ENCODE results near the gene TMPRSS4.
"Not testable (repeated sequence)": the region's sequence is repeated elsewhere in the genome, so short reads cannot be mapped to it uniquely, and the experiment has no call there.

Gene TMPRSS4

DNA sequence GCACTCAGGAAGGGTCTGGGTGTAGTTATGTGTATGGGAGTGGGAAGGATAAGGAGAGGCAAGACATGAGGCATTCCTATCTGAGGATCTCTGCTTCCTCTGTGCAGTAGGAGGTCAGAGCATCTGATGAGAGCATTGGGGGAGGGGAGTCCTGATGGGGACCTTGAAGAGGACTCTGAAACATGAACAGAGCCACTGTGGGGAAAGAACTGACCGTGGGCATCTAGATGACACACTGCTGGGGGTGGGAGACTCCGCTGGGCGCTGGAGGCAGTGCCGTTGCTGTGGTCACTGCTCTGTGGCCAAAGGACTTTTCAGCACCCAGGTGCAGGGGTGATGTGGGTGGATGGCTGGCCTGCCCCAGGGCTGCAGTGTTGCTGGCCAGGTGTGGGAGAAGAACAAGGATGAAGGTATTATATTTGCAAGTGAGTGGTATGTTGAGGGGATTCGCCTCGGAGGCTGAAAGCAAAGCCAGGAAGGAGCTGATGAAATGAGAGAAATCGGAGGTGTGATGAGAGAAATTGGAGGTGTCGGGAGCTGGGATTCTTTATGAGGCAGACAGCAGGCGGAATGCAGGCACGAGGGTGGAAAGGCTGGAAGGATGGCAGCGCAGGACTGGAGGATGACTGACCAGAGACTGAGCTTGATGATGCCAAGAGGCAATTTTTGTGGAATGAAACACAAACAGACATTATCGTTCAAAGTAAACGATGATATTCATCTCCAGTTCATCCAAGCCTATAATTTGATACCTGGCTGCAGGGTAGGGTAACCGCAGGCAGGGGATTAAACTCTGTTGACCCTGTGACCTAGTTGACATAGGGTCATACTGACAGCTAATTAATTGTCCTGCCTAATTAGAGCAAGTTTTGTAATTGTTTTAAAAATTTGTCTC is 19.4 kb upstream of the TMPRSS4 start:
- DNase-seq, result no peak

DNA sequence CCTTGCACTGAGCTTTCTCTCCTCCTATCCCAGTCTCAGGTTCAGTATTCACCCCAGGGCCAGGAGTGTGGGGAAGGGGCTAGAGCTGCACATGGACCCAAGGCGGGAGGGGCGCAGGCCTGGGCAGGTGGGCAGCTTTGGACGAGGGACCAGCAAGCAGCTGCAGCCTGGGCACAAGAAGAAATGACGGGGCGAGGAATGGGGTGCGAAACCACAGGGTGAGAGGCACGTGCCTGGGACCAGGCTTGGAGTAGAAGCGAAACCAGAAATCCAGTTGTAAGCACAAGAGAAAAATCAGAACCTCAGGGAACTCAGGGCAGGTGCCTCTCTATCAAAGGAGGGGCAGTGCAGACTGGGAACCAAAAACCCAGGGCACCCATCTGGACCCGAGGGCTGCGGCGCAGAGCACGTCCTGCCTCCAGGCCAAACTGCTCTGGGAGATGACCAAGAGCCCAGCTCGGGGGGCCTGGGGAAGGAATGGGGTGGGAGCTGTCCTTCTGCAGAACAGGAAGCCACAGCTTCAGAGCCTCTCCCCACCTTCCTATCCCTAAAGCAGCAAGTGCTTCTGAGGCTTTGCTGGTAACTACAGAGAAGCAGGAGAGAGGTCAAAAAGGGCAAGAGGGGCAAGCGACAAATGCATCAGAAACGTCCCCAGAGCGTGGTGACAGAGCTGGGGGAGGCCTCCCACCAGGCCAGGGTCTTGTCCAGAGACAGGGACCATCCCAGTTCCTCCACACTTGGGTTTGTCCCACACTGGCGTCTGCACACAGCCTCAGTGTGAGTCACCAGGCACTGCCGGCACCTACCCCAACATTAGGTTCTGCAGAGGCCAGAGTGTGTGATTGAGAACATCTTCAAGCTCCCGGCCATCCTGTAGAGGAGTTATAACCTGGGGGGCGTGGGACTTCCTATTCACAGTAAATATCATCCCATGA is 18.3 kb upstream of the TMPRSS4 start:
- no peak for DNase-seq

DNA sequence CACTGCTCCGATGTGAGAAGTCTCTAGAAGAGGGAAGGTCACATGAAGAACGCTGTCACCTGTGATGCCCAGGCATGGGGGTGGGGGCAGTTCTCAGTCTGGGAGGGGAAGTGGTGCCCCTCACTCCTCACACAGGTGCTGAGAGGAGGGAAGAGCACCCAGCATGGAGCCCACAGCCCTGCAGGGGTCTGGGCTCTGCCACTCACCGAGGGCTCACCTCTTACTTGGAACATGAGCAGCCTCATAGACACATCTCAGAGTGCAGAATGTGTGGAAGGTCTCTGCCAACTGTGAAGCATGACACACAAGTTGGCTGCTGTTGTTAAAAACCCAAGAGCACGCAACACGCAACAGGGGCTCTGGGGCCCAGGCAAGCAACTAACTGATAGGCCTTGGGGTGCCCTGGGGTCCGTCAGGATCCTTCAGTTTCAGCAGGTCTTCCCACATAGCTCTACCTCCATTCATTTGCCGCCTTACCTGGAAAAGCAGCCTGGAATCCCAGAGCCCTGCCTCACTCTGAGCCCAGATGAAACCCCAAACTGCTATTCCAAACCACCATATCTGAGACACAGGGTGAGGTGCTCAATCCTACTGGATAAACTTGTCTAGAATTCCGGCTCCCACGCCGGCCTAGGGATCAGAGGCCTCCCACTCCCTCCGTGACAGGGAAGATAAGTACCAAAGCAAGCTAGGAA is 17.5 kb upstream of the TMPRSS4 start:
- DNase-seq, result no peak

DNA sequence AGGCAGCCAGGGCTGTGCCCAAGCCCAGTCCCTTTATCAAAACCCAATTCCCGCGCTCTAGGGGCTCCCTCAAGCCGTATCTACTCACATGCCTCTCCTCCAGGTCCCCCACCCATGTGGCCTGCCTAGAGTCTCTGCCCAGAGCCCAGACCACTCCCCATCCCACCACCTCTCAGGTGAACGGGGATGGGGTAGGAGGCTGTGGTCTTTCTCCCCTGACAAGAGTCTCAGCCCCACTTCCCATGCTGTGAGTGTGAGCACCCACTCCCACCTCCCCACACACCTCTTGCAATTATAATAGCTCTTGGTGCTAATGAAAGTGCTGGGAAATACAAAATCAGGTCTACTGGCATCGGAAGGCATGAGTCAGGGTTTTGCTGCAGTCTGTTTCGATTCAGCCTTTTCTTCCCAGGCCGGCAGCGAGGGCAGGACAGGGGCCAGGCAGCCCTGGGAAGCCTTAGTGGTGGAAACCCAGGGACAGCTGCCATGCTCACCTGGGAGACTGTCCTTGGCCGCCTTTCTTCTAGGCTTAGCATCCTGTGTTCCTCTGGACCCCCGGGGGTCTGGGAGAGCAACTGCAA is 16.7 kb upstream of the TMPRSS4 start:
- DNase-seq, result no peak

DNA sequence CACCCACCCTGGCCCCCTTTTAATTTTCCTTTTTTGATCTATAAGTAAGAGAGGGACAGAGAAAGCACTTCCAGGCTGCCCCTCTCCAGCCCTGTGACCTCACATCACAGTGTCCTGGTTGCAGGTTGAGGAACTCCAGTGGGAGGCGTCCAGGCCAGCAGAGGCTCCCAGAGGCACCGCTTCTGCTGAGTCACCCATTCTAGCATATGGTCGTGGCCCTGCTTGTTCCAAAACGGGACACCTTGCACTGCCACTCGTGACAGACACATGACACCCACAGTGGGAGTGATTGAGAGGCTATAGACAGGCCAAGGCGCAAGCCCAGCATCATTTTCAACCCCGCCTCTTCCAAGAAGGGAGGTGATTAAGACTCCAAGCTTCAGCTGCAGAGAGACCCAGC is 16.0 kb upstream of the TMPRSS4 start:
- no peak for DNase-seq

DNA sequence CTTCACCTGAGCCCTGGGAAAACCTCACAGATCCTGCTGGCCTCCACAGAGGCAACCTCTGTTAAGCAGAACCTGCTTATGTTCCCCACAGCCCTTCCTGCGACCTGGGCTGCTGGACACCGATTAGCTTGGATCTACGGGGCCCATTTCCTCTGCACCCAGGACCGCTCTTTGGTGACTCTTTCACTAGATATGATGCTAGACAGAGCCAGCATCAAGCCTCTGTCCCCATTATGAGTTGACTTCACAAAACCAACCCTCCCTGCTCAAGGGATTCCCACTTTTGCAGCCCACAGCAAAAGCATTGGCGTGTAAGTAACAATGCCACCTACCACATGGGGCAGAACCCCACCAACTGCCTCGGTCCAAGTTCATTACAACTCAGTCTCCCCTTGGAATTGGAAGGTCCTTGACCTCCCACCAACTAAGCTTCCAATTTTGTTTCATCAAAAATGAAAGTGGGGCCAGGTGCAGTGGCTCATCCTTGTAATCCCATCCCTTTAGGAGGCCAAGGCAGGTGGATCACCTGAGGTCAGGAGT is 15.2 kb upstream of the TMPRSS4 start:
- DNase-seq, result no peak

DNA sequence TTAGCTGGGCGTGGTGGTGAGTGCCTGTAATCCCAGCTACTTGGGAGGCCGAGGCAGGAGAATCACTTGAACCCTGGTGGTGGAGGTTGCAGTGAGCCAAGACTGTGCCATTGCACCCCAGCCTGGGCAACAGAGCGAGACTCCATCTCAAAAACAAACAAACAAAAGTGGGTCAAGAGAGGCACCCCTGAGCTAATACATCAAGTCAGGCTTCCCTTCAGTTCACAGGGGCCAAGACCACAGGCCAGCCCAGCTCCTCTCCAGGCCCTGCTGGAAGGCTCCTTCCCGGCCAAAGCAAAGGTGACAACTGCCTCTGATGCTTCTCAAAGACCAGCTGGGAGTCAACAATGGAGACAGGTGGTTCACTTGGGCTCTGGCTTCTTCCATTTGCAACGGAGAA is 14.7 kb upstream of the TMPRSS4 start:
- DNase-seq, result not testable (repeated sequence)

DNA sequence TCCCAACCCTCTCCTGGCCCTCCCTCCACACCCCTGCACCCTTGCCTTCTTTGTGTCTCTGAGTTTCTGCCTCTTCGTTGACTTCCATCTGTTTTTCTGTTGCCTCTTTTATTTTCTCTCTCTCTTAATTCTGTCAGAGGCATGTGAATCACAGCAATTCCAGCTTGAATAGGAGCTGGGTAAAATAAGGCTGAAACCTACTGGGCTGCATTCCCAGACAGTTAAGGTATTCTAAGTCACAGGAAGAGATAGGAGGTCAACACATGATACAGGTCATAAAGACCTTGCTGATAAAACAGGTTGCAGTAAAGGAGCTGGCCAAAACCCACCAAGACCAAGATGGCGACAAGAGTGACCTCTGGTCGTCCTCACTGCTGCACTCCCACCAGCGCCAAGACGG is 14.2 kb upstream of the TMPRSS4 start:
- not testable (repeated sequence) for DNase-seq

DNA sequence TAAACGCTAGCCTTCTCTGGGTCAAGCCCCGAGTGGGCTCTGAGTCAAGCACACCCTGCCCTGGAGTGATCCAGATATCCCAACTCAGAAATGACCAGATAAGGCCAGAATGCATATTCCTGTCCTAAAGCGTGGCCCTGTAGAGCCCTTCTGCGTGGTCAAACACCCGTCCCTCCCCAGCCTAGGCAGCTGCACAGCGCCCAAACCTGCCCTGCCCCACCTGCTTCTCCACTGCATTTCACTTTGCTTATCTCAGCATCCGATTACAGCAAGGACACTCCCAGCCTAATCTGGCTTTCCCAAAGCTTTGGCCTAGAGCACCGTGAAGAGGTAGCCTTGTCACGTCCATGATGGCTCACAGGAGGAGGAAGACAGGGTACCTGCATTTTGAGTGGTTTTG is 11.9 kb upstream of the TMPRSS4 start:
- no peak for DNase-seq

DNA sequence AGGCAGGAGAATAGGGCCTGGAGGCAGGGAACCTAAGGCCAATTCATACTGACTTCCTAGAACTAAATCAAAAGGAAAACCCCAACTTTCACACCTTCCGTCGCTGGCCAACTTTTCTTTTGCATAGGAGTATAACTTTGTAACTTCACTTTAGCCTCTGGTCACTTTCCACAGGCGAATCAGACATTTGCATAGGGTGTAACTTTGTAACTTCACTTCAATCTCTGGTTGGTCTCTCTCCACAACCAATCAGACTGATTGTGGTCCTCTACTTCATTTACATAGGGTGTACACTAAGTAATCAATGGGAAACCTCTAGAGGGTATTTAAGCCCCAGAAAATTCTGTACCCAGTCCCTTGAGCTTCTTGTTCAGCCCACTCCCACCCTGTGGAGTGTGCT is 11.5 kb upstream of the TMPRSS4 start:
- DNase-seq, result no peak

DNA sequence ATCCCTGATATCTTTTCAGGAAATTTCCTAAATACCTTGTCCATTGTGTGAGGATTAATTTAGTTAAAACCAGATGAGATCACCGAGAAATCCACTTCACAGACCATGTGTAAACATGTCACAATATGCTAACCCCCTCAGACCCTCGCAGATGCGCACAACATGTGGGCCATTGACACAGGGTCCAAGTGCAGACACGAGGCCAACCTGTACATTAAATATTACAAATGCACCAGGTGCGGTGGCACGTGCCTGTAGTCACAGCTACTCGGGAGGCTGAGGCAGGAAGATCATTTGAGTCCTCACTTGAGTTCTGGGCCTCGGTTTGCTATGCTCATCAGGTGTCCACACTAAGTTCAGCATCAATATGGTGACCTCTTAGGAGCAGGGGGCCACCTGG is 9.9 kb upstream of the TMPRSS4 start:
- no peak for DNase-seq

DNA sequence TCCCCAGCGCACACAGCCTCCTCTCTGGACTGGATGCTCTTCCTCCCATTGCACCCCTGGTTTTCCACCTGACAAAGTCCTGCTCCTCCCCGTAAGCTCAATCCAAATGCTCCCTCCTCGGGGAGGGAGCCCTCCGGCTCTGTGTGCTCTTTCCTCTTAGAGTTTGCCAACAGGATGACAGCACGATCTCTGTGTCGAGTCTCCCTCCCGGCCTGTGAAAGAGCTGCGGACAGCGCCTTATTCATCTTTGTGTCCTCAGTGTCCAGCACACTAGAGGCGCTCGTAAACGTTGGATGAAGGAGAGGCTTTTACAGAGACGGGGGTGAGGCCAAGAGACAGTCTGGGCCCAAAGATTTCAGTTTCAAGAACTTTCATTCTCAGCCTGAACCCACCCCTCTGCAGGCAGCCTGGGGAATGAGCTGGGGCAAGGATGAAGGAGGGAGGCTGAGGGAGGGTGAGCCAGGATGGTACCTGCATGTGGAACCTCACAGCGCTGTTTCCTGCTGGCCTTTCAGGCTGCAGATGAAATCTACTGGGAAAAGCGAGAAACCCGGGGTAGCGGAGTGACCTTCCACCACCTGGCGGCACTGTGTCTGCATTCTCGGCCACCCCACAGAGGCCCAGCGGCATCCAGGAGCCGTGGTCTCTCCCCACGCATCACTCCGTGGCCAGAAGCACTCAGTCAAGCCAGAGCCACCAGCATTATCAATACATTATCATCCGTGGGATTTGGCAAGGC is 8.5 kb upstream of the TMPRSS4 start:
- DNase-seq, result no peak

DNA sequence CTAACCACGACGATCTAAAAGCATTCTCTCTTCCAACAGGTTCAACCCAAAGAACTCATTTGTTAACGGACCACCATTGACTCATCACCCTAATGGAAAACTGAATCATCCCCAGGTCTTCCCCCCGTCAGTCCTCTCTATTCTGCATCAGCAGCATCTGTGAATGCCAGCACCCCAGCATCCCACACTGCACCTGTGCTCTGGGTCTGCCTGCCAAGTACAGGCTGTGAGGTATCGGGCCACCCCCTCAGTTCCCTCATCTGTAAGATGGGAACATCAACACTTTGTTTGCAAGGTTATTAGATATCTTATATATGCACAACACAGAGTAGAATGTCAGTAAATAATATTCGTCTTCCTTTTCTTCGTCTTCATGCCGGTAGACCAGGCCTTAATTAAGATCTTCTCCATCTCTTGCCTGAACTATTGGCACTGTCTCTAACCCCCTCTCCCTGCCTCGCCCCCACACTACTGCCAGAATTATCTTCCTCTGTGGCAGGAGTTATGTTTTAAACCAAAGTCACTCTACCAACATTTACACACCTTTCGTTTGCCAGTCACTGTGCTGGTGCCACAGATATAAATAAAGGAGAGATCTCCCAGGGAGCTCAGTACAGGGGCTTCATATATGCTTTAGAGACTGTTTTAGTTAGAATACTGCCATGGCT is 7.8 kb upstream of the TMPRSS4 start:
- DNase-seq, result no peak

DNA sequence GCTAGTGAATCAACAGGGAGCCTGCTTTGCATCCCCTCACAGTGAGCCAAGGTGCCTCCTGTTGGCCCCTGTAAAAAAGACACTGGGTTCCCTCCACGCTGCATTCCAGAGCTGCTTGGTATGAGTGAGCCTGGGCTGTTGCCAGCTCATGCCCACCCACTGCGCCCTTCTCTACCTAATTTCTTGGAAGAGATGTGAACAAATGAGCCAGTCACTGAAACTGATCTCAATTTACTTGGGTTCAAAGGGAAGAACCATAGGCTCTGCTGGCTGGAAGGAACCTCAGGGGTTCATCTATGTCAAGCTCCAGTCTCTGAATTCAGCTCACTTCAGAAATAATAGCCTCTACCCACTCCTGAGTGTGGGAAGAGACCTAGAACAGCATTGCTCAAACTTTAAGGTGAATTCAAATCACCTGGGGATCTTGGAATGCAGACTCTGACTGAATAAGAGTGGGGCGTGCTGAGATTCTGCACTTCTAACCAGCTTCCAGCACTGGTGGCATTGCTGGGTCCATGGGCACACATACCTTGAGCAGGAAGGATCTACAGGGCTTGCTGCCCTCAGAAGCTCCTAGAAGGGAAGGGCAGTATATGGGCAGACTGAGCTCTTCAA is 5.4 kb upstream of the TMPRSS4 start:
- no peak for DNase-seq

DNA sequence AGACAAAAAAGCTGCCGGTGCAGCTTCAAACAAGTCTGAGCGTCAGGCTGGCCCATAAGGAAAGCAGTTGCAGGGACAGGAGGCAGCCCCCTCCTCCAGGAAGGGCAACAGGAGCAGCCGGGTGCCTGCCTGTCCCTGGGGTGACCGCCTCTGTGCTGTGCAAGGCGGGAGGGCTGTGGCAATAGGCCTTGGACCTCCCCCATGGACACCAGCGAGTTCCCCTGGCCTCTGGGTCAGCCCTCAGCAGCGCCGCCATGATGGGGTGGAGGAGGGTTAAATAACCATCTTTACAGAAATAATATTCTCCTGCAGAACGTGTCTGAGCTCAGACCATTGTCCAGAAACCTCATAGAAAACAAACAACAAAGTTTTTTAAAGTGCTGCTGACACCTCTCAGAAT is 3.3 kb upstream of the TMPRSS4 start:
- no peak for DNase-seq

DNA sequence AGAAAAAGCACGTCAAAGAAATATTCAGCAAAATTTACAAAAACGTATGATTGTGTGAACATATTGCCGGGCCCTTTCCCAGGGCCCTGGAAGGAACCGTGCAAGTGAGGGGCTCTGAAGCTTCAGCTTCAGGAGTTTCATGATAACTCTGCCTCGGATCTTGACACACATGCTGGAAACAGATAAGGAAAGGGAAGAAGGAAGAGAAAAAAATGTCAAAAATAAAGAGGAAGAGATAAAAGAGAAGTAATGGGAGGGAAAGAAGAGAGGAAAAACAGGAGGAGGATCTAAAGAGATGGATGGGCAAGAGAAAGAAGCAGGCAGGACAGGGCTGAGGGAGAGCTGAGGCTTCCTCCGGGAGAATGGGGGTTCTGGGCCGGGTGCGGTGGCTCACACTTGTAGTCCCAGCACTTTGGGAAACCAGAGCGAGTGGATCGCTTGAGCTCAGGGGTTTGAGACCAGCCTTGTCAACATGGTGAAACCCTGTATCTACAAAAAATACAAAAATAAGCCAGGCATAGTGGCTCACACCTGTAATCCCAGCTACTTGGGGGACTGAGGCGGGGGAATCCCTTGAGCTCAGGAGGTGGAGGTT is 2.7 kb upstream of the TMPRSS4 start:
- DNase-seq, result no peak

DNA sequence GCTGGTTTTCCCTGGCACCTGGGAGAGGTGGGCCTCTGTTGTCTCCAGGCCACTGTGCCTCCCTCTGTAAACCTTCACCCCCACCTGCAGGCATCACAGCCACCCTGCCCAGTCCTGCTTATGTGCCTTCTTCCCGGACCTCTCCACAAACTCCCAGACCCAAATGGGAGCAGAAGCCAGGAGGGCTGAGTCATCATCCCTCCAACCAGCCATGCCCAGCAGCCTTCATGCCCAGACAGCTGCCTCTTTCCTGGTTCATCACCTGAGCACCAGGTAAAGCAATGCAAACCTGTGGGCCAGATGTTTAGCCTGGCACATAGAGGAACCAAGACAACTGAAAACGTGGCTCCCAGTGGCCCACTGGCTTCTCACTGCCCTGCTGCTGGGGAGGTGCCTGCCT is 2.1 kb upstream of the TMPRSS4 start:
- no peak for DNase-seq

DNA sequence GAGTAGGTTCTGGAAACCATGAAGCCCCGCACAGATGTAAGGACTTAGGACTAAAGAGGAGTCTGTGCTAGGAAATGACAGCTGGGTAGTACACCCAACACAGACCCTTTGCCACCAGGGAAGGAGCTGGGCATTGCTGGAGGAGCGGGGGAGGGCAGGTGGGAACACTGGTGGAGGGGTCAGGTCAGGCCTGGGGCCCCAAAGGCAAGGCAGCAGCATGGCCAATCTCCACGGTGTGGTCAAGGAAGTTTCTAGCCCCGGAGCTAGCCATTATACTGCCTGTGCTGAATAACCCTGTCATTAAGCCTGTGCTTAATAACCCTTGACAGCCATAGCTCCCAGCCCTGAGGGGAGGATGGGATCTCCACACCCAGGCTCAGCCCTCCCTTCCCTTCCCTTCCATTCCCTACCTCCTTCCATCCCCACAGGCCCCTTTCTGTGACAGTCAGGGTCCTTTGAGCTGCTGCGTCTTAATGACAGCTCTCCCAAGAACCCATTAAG is 2.1 kb downstream of the TMPRSS4 start:
- no peak for DNase-seq

DNA sequence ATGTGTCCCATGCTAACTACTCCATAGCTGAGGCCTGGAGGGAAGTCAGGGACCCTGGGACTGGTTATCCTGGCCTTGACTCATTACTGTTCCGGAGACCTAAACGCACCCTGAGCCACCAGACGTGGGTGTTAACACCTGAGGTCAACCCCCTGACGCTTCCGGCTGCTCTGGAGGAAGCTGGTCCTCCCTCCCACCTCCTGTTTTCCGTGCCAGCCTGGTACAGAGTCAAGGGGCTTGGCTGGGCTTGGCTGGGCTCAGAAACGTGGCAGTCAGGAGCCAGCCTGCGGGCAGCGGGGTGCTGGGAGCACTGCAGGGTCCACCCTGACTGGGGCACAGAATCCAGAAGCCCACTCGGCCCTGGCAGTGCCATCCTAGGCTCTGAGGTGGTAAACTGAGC is 2.6 kb downstream of the TMPRSS4 start:
- DNase-seq, result no peak

DNA sequence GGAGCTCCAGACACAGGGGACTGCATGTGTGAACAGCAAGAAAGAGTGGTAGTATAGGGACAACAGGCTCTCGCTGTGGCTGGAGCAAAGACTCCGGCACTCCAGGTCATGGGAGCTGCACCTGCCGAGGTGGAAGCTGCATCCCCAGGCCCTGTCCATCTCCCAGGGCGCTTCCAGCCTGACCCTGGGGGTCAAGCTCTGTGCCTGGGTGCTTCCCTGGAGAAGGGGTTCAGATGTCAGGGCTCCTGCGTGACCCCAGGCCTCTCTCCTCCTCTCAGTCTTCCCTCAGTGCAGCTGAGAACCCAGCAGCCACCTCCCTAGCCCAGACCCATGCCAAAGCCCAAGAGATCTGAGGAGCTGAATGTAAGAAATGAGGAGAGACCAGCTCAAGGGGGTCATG is 3.4 kb downstream of the TMPRSS4 start:
- DNase-seq, result no peak

All from amniotic stem cell (primary cell).